Measurements from ENCODE around the gene LRMDA.

DNA sequence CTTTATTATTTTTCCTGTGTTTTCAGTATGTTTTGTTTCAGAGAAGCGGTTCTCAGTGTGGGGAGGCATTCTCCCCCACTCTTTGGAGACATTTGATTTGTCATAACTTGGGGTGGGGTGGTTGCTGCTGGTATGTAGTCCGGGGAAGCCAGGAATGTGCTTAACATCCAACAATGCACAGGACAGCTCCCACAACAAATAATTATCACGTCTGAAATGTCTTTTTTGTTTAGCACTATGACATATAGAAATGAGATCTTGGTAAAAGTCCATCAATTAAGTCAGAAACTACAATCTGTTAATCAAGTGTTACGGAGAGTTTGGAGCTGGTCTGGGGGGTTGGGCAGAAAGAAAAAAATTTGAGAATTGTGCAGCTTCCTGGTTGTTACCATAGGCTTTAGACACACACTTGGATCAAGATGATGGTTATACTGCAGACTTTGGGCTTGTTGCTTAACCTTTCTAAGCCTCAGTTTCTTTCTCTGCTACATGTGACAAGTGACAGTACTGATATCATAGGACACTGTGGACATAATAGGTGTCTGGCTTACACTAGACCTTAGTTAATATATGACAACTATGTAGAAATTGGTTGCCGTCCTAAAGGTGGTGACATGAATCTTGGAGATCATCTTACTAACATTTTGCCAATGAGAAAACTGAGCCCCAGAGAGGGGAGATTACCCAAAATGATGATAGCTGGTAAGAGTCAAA, 113.7 kb downstream of the LRMDA start:
- TF ChIP-seq, protein P1, sequence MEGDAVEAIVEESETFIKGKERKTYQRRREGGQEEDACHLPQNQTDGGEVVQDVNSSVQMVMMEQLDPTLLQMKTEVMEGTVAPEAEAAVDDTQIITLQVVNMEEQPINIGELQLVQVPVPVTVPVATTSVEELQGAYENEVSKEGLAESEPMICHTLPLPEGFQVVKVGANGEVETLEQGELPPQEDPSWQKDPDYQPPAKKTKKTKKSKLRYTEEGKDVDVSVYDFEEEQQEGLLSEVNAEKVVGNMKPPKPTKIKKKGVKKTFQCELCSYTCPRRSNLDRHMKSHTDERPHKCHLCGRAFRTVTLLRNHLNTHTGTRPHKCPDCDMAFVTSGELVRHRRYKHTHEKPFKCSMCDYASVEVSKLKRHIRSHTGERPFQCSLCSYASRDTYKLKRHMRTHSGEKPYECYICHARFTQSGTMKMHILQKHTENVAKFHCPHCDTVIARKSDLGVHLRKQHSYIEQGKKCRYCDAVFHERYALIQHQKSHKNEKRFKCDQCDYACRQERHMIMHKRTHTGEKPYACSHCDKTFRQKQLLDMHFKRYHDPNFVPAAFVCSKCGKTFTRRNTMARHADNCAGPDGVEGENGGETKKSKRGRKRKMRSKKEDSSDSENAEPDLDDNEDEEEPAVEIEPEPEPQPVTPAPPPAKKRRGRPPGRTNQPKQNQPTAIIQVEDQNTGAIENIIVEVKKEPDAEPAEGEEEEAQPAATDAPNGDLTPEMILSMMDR (conservative IDR thresholded peaks at IDR 0.05; ENCODE audit: low read length) = no peak
- TF ChIP-seq EZH2phosphoT487 (IDR thresholded peaks at IDR 0.05; ENCODE audit: borderline replicate concordance) = no peak

All from Loucy (cell line).